IMR-90 (cell line): ENCODE results near the gene BCL11B.

Source experiments
- FOS ChIP-seq: fragments of 150-350 bp; IDR thresholded peaks from 2 replicates; pipeline ENCODE4 v1.6.1; 2016; ENCODE audit warnings: low read depth, low read length
- POLR2A ChIP-seq: IDR thresholded peaks from 2 replicates; pipeline ENCODE4 v1.6.1; 2012; ENCODE audit warnings: mild to moderate bottlenecking, low read depth, low read length

DNA sequence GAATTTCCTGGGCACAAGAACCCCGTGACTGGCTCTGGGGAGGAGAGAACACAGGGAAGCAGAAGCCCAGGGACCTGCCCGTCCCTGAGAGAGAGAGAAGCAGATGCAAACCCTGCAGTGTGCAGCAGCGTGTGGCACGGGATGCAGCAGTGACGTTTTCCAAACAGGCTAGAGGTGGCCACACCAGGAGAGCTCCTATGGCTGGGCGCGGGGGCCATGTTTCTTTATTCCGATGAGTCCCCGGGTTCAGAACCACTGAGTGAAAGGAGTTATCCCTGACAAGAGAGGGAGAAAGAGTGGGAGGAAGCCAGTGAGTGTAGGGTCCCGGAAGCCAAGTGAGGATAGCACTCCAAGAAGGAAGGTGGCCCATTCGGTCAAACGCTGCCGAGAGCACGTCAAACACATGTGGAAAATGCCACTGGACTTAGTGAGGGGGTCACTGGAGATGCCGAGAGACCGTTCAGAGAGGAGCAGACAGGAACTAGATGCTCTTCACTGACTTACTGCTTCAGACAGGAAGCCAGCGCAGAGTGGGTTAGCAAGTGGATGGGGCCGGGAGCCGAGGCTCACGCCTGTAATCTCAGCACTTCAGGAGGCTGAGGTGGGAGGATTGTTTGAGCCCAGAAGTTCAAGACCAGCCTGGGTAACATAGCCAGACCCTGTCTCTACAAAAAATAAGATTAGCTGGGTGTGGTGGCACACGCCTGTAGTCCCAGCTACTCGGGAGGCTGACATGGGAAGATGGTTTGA, 123.0 kb downstream of the BCL11B start:
- no peak for TF ChIP-seq FOS
- no peak for TF ChIP-seq POLR2A
